Nephron progenitor cell (in vitro differentiated cells): ENCODE results near the gene IQUB.

ENCODE experiments used
- DNase-seq: peaks from one replicate; pipeline ENCODE4 v3.0.0; 2021
- H3K27ac Mint-ChIP-seq: 2 replicates; pipeline ENCODE4 v1.8.0; 2021; ENCODE audit warnings: mild to moderate bottlenecking, moderate library complexity, mixed read lengths
- H3K27me3 Mint-ChIP-seq: 2 replicates; pipeline ENCODE4 v1.8.0; 2021; ENCODE audit warnings: mild to moderate bottlenecking, low read depth, mixed read lengths; ENCODE audit not compliant: poor library complexity
- H3K36me3 Mint-ChIP-seq: 2 replicates; pipeline ENCODE4 v1.8.0; 2021; ENCODE audit warnings: low read depth, mixed read lengths
- H3K4me1 Mint-ChIP-seq: 2 replicates; pipeline ENCODE4 v1.8.0; 2021; ENCODE audit warnings: mixed read lengths
- H3K4me3 Mint-ChIP-seq: 2 replicates; pipeline ENCODE4 v1.8.0; 2021; ENCODE audit warnings: mild to moderate bottlenecking, moderate library complexity, mixed read lengths
- H3K9me3 Mint-ChIP-seq: 2 replicates; pipeline ENCODE4 v1.8.0; 2021; ENCODE audit warnings: mild to moderate bottlenecking, moderate library complexity, mixed read lengths
- TF ChIP-seq, protein P1 (sequence below): fragments of 200-600 bp; sonication (generic); IDR thresholded peaks from 2 replicates; pipeline ENCODE4 v1.5.0; 2021; ENCODE audit warnings: antibody characterized with exemption

Gene IQUB

GRCh38 chr7:123472750-123473445 lies 61.5 kb downstream of the IQUB start:
- no peak overlapping the region for H3K4me3 Mint-ChIP-seq
- H3K27ac Mint-ChIP-seq: peak overlapping the region; percentile 64
- no peak for DNase-seq
- H3K27me3 Mint-ChIP-seq: no peaks in the 10 kb centered on the region
- H3K36me3 Mint-ChIP-seq: no peaks in the 10 kb centered on the region
- H3K9me3 Mint-ChIP-seq: peaks cover 12% of the 10 kb centered on the region
- H3K4me1 Mint-ChIP-seq: peaks cover 7% of the 10 kb centered on the region
- TF ChIP-seq, protein P1, sequence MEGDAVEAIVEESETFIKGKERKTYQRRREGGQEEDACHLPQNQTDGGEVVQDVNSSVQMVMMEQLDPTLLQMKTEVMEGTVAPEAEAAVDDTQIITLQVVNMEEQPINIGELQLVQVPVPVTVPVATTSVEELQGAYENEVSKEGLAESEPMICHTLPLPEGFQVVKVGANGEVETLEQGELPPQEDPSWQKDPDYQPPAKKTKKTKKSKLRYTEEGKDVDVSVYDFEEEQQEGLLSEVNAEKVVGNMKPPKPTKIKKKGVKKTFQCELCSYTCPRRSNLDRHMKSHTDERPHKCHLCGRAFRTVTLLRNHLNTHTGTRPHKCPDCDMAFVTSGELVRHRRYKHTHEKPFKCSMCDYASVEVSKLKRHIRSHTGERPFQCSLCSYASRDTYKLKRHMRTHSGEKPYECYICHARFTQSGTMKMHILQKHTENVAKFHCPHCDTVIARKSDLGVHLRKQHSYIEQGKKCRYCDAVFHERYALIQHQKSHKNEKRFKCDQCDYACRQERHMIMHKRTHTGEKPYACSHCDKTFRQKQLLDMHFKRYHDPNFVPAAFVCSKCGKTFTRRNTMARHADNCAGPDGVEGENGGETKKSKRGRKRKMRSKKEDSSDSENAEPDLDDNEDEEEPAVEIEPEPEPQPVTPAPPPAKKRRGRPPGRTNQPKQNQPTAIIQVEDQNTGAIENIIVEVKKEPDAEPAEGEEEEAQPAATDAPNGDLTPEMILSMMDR: no peak

- no peaks in the 10 kb centered on the region for H3K36me3 Mint-ChIP-seq
- H3K27me3 Mint-ChIP-seq: no peaks in the 10 kb centered on the region
- peaks cover 7% of the 10 kb centered on the region for H3K4me1 Mint-ChIP-seq
- DNase-seq: no peak
- TF ChIP-seq, protein P1: no peak
- H3K9me3 Mint-ChIP-seq: peaks cover 12% of the 10 kb centered on the region
- H3K27ac Mint-ChIP-seq: no peak overlapping the region
- H3K4me3 Mint-ChIP-seq: no peak overlapping the region
Measured at GRCh38 chr7:123472327-123472726, 62.1 kb downstream of the IQUB start.

DNA sequence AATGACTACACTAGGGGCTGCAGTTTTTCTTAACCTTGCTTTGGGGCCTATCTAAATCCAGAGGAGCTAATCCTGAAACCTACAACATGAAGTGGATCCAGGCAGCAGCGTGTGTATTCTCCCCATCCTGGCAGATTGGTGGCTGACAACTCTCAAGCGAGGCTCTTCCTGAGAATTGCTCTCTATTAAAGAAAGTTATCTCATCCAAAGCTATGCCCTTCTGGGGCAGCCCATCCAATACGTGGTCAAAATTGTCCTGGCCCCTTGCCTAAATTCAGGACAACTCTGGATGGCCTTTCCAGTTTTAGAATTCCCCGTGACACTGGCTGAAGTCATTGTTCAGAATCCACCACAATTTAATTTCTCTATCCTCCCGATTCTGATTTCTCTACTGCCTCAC lies 66.1 kb downstream of the IQUB start:
- Mint-ChIP-seq H3K9me3 (no peaks in the 10 kb centered on the region), H3K27me3 (no peaks in the 10 kb centered on the region), H3K27ac (no peak overlapping the region), H3K36me3 (no peaks in the 10 kb centered on the region), H3K4me1 (peaks cover 7% of the 10 kb centered on the region), H3K4me3 (no peak overlapping the region)
- TF ChIP-seq, protein P1: no peak
- DNase-seq: no peak

- Mint-ChIP-seq H3K4me1 (no peaks in the 10 kb centered on the region), H3K27me3 (no peaks in the 10 kb centered on the region), H3K9me3 (no peaks in the 10 kb centered on the region), H3K4me3 (no peak overlapping the region), H3K27ac (no peak overlapping the region), H3K36me3 (no peaks in the 10 kb centered on the region)
- TF ChIP-seq, protein P1: no peak
- DNase-seq: no peak
Measured at GRCh38 chr7:123463890-123464289, 70.5 kb downstream of the IQUB start.

DNA sequence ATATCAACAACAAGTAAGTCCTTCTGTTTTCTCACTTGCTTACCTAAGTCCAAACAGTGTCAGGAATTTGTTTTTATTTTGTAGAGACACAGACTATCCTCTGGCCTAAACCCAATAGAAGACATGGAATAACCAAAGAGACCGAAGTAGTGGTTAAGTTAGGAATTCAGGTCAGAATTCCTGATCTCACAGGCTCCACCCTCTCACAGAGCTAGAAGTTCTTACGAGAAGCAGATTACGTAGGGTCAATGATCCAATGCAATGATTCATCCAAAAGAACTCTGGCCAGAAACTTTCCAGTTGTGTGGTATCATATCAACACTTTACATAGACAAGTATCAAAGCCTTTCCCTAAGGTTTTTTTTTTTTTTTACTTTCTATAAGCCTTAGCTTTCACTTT lies 73.8 kb downstream of the IQUB start:
- H3K4me3 Mint-ChIP-seq: no peak overlapping the region
- H3K36me3 Mint-ChIP-seq: no peaks in the 10 kb centered on the region
- TF ChIP-seq, protein P1: no peak
- no peaks in the 10 kb centered on the region for H3K27me3 Mint-ChIP-seq
- no peak for DNase-seq
- H3K4me1 Mint-ChIP-seq: no peaks in the 10 kb centered on the region
- no peak overlapping the region for H3K27ac Mint-ChIP-seq
- no peaks in the 10 kb centered on the region for H3K9me3 Mint-ChIP-seq

- Mint-ChIP-seq H3K27ac (no peak overlapping the region), H3K36me3 (peaks cover 8% of the 10 kb centered on the region), H3K9me3 (peaks cover 9% of the 10 kb centered on the region), H3K4me3 (no peak overlapping the region), H3K27me3 (no peaks in the 10 kb centered on the region), H3K4me1 (no peaks in the 10 kb centered on the region)
- TF ChIP-seq, protein P1: no peak
- no peak for DNase-seq
Measured at GRCh38 chr7:123455965-123456470, 78.4 kb downstream of the IQUB start.
